Keratinocyte (primary cell): ENCODE data around the gene FAM217B. TPM values are rescaled to one million over a fixed set of nuclear protein-coding genes. Genes with fewer than 3 reads are reported as not detected.
"Not testable (repeated sequence)": the region's sequence is repeated elsewhere in the genome, so short reads cannot be mapped to it uniquely, and the experiment has no call there.

Source experiments
- DNase-seq: peaks from one replicate; pipeline ENCODE4 v3.0.0-alpha.2; 2011; ENCODE audit warnings: low read depth, missing footprints, low spot score
- FAIRE-seq: peaks from 2 replicates; lab custom pipeline; 2011; peaks lifted over from hg19 to GRCh38; lab: Jason Lieb, UNC
- H2AFZ ChIP-seq: 2 replicates; pipeline ENCODE4 v1.6.0; 2012; ENCODE audit warnings: low read length, control low read depth, inconsistent platforms; ENCODE audit not compliant: control insufficient read depth
- H3K27ac ChIP-seq: 2 replicates; pipeline ENCODE4 v1.5.1; 2011; ENCODE audit warnings: low read length; ENCODE audit not compliant: control insufficient read depth, insufficient read depth
- H3K27me3 ChIP-seq: 3 replicates; pipeline ENCODE4 v1.6.0; 2011; ENCODE audit warnings: low read length; ENCODE audit not compliant: control insufficient read depth, insufficient read depth; ENCODE audit errors: extremely low read depth
- H3K36me3 ChIP-seq, 2 experiments: 2 replicates in 1 of 2; 3 replicates in 1 of 2; pipeline ENCODE4 v1.5.1; 2011; ENCODE audit warnings: low read length in 2 of 2, mild to moderate bottlenecking in 1 of 2; ENCODE audit not compliant: control insufficient read depth in 2 of 2, insufficient read depth in 2 of 2; ENCODE audit errors: extremely low read depth in 1 of 2
- H3K4me1 ChIP-seq: 3 replicates; pipeline ENCODE4 v1.5.1; 2011; ENCODE audit warnings: low read length; ENCODE audit not compliant: control insufficient read depth, insufficient read depth; ENCODE audit errors: extremely low read depth
- H3K4me2 ChIP-seq: 3 replicates; pipeline ENCODE4 v1.6.0; 2011; ENCODE audit warnings: low read depth, low read length; ENCODE audit not compliant: control insufficient read depth, insufficient read depth; ENCODE audit errors: extremely low read depth
- H3K4me3 ChIP-seq, 3 experiments: fragments of 200-600 bp in 1 of 3; sonication (generic) in 1 of 3; 2 replicates in 2 of 3; 3 replicates in 1 of 3; pipeline ENCODE4 v1.5.1; 2011 to 2016; ENCODE audit warnings: low read length in 3 of 3, mild to moderate bottlenecking in 3 of 3, control low read depth in 2 of 3, inconsistent platforms in 1 of 3, low read depth in 1 of 3, mixed read lengths in 1 of 3, mixed run types in 1 of 3, moderate library complexity in 1 of 3; ENCODE audit not compliant: control insufficient read depth in 2 of 3, insufficient read depth in 2 of 3; ENCODE audit errors: extremely low read depth in 1 of 3
- H3K79me2 ChIP-seq: 2 replicates; pipeline ENCODE4 v1.6.0; 2012; ENCODE audit warnings: low read length; ENCODE audit not compliant: control insufficient read depth, insufficient read depth
- H3K9ac ChIP-seq: 3 replicates; pipeline ENCODE4 v1.6.0; 2011; ENCODE audit warnings: low read length; ENCODE audit not compliant: control insufficient read depth, insufficient read depth; ENCODE audit errors: extremely low read depth
- H3K9me1 ChIP-seq: 3 replicates; pipeline ENCODE4 v1.6.0; 2011; ENCODE audit warnings: low read length; ENCODE audit not compliant: control insufficient read depth, insufficient read depth; ENCODE audit errors: extremely low read depth
- H3K9me3 ChIP-seq: 2 replicates; pipeline ENCODE4 v1.5.1; 2012; ENCODE audit warnings: low read depth, low read length; ENCODE audit not compliant: control insufficient read depth
- H4K20me1 ChIP-seq: 3 replicates; pipeline ENCODE4 v1.6.0; 2011; ENCODE audit warnings: low read length; ENCODE audit not compliant: control insufficient read depth, insufficient read depth; ENCODE audit errors: extremely low read depth
- CTCF ChIP-seq, 3 experiments: IDR thresholded peaks in 1 of 3; conservative IDR thresholded peaks in 1 of 3; optimal IDR thresholded peaks in 1 of 3; 2 replicates in 2 of 3; 3 replicates in 1 of 3; pipeline versions ENCODE3 to v1.5.1; 2011; ENCODE audit warnings: low read length in 3 of 3, mild to moderate bottlenecking in 3 of 3, moderate library complexity in 2 of 3, control low read depth in 1 of 3, inconsistent platforms in 1 of 3; ENCODE audit not compliant: insufficient read depth in 2 of 3; ENCODE audit errors: extremely low read depth in 1 of 3
- EZH2 ChIP-seq: IDR thresholded peaks from one replicate; pipeline ENCODE4 v1.6.1; 2012; ENCODE audit warnings: inconsistent platforms, mild to moderate bottlenecking, low read length, moderate library complexity
- dilution Hi-C: fragments of 300-500 bp; cut with MboI; formaldehyde crosslinking; loops from one replicate; pipeline ENCODE4 v1.7.0; 2020; ENCODE audit warnings: low sequenced_read_pairs; ENCODE audit not compliant: extremely low pct_ligation_motif_present
- polyA plus RNA-seq, 5 experiments: library from polyadenylated mRNA; depleted of rRNA in 3 of 5; stranded (reverse) in 3 of 5; stranded (forward) in 1 of 5; unstranded in 1 of 5; fragments of >200 nt; gene quantifications; 1 replicate in 1 of 5; 2 replicates in 3 of 5; 3 replicates in 1 of 5; pipeline versions ENCODE4 v1.2.1 to v1.2.3, GENCODE V29; 2011 to 2012; ENCODE audit warnings: missing spikeins in 2 of 5, low read depth in 1 of 5, low replicate concordance in 1 of 5

The FAM217B gene
- polyA plus RNA-seq, 1 donor (not counting 4 experiments of a cell fraction or from before 2014, with no cell fraction given), result 10.1 TPM

- H4K20me1 ChIP-seq, result no peaks in the 10 kb centered on the region
- no peaks in the 10 kb centered on the region for H3K4me1 ChIP-seq
- no peak overlapping the region for H3K4me2 ChIP-seq
- no peaks in the 10 kb centered on the region for H3K79me2 ChIP-seq
- H3K9me1 ChIP-seq, result no peaks in the 10 kb centered on the region
- TF ChIP-seq CTCF (optimal IDR thresholded peaks at IDR 0.05 in 1 of 3, IDR thresholded peaks at IDR 0.05 in 1 of 3, conservative IDR thresholded peaks at IDR 0.05 in 1 of 3; ENCODE audit: extremely low read depth in 1 of 3, insufficient read depth in 2 of 3, low read length in 3 of 3) (no peak), EZH2 (no peak)
- H2AFZ ChIP-seq, result no peak overlapping the region
- no peak overlapping the region for H3K4me3 ChIP-seq
- dilution Hi-C loops, result no loop called here
- no peak for FAIRE-seq
- H3K9ac ChIP-seq, result no peak overlapping the region
- no peak for DNase-seq
- no peaks in the 10 kb centered on the region for H3K36me3 ChIP-seq
- H3K27me3 ChIP-seq, result no peaks in the 10 kb centered on the region
- no peak overlapping the region for H3K27ac ChIP-seq
- H3K9me3 ChIP-seq, result no peaks in the 10 kb centered on the region
These were observed 14.5 kb downstream of the FAM217B start for GRCh38 chr20:59954718-59955117.

- dilution Hi-C loops, result no loop called here
- Histone ChIP-seq H3K4me2 (no peak overlapping the region), H3K4me1 (peaks cover 3% of the 10 kb centered on the region), H3K4me3 (no peak overlapping the region), H3K9ac (no peak overlapping the region), H3K79me2 (no peaks in the 10 kb centered on the region), H4K20me1 (no peaks in the 10 kb centered on the region), H3K36me3 (no peaks in the 10 kb centered on the region), H3K27me3 (no peaks in the 10 kb centered on the region), H3K9me1 (no peaks in the 10 kb centered on the region), H3K9me3 (no peaks in the 10 kb centered on the region), H3K27ac (no peak overlapping the region), H2AFZ (no peak overlapping the region)
- FAIRE-seq (peak; percentile 71), DNase-seq (no peak)
- TF ChIP-seq CTCF (optimal IDR thresholded peaks at IDR 0.05 in 1 of 3, IDR thresholded peaks at IDR 0.05 in 1 of 3, conservative IDR thresholded peaks at IDR 0.05 in 1 of 3; ENCODE audit: extremely low read depth in 1 of 3, insufficient read depth in 2 of 3, low read length in 3 of 3) (peak; percentile 21 to 34 (median 23)), EZH2 (no peak)
These were observed 15.1 kb downstream of the FAM217B start for GRCh38 chr20:59955131-59955796.

- H3K9me3 ChIP-seq, H3K9ac ChIP-seq, H3K36me3 ChIP-seq, H3K4me3 ChIP-seq, H3K9me1 ChIP-seq, DNase-seq, H3K27ac ChIP-seq, H2AFZ ChIP-seq, dilution Hi-C loops, H3K4me2 ChIP-seq, H3K27me3 ChIP-seq, H4K20me1 ChIP-seq, H3K79me2 ChIP-seq, FAIRE-seq: not testable (repeated sequence)
- peaks cover 20% of the 10 kb centered on the region for H3K4me1 ChIP-seq
These were observed 17.4 kb downstream of the FAM217B start for GRCh38 chr20:59957568-59957967.
